CD4-positive, alpha-beta T cell (primary cell): Measurements from ENCODE around the gene ZDBF2. TPM values are rescaled to one million over a fixed set of nuclear protein-coding genes. Genes with fewer than 3 reads are reported as not detected.
"Not testable (repeated sequence)": the region's sequence is repeated elsewhere in the genome, so short reads cannot be mapped to it uniquely, and the experiment has no call there.

Experiments used
- ATAC-seq: fragments of 200-7000 bp; cut with Tn5 transposase; one replicate; pipeline ENCODE4 v1.10.0; 2022; ENCODE audit warnings: mild to moderate bottlenecking; ENCODE audit not compliant: poor library complexity
- CTCF ChIA-PET: fragments of 350-600 bp; sonication (Branson Sonifier 250); formaldehyde crosslinking; loops from one replicate; lab custom pipeline; 2021; ENCODE audit warnings: antibody characterized with exemption, inconsistent platforms; lab: Charles Lee
- POLR2A ChIA-PET: fragments of 350-600 bp; sonication (Branson Sonifier 250); formaldehyde crosslinking; loops from one replicate; lab custom pipeline; 2021; ENCODE audit warnings: antibody characterized with exemption, inconsistent platforms; lab: Charles Lee
- DNase-seq, 14 experiments: peaks; one replicate each; pipeline ENCODE4 v3.0.0-alpha.2; 2013 to 2020; ENCODE audit warnings: mixed read lengths in 2 of 14
- H3K27ac ChIP-seq, 2 donors: one replicate each; pipeline versions ENCODE4 v1.5.1 to v1.7.0; 2013; ENCODE audit warnings: low read length in 2 of 2, low read depth in 1 of 2, mild to moderate bottlenecking in 1 of 2
- H3K27me3 ChIP-seq, 2 experiments: 1 replicate in 1 of 2; 2 replicates in 1 of 2; pipeline versions ENCODE4 v1.6.1 to v1.7.0; 2013; ENCODE audit warnings: low read length in 2 of 2, control low read depth in 1 of 2, mild to moderate bottlenecking in 1 of 2, moderate library complexity in 1 of 2; ENCODE audit not compliant: insufficient read depth in 2 of 2, control insufficient read depth in 1 of 2
- H3K36me3 ChIP-seq: one replicate; pipeline ENCODE4 v1.6.1; 2013; ENCODE audit warnings: low read length, control low read depth; ENCODE audit not compliant: insufficient read depth
- H3K4me1 ChIP-seq: one replicate; pipeline ENCODE4 v1.6.1; 2013; ENCODE audit warnings: low read length, control low read depth; ENCODE audit not compliant: insufficient read depth
- H3K4me3 ChIP-seq: one replicate; pipeline ENCODE4 v1.5.1; 2013; ENCODE audit warnings: mild to moderate bottlenecking, low read length, moderate library complexity
- H3K9me3 ChIP-seq, 2 experiments: 1 replicate in 1 of 2; 2 replicates in 1 of 2; pipeline versions ENCODE4 v1.6.1 to v1.7.0; 2013; ENCODE audit warnings: low read length in 2 of 2, mild to moderate bottlenecking in 2 of 2, control low read depth in 1 of 2, moderate library complexity in 1 of 2; ENCODE audit not compliant: control insufficient read depth in 1 of 2, insufficient read depth in 1 of 2
- H3K27ac Mint-ChIP-seq: one replicate; pipeline ENCODE4 v1.8.0; 2020; ENCODE audit warnings: mixed read lengths
- H3K27me3 Mint-ChIP-seq: one replicate; pipeline ENCODE4 v1.8.0; 2021; ENCODE audit warnings: mixed read lengths
- H3K36me3 Mint-ChIP-seq: one replicate; pipeline ENCODE4 v1.8.0; 2021; ENCODE audit warnings: low read depth, mixed read lengths
- H3K4me1 Mint-ChIP-seq: one replicate; pipeline ENCODE4 v1.8.0; 2021; ENCODE audit warnings: low read depth, mixed read lengths
- H3K4me3 Mint-ChIP-seq: one replicate; pipeline ENCODE4 v1.8.0; 2020; ENCODE audit warnings: mild to moderate bottlenecking, mixed read lengths
- H3K9me3 Mint-ChIP-seq: one replicate; pipeline ENCODE4 v1.8.0; 2020; ENCODE audit warnings: mixed read lengths
- intact Hi-C, 2 experiments: fragments of 100-400 bp; cut with DNase I in 1 of 2; cut with micrococcal nuclease in 1 of 2; formaldehyde crosslinking; loops; one replicate each; pipeline versions ENCODE4 v1.15.1 to v1.9.0; 2023 to 2025; cut with DNase I, micrococcal nuclease
- polyA plus RNA-seq, 2 donors: library from polyadenylated mRNA; unstranded; fragments of 120-200 nt; gene quantifications; one replicate each; pipeline ENCODE4 v1.2.1, GENCODE V29; 2013
- total RNA-seq, 174 experiments: library from RNA in 2 of 174; stranded (reverse) in 2 of 174; gene quantifications; one replicate each; pipeline ENCODE4 v1.2.3 and lab custom pipeline; 2021 to 2026
- TF ChIP-seq, protein P1 (sequence below): fragments of 200-600 bp; IDR thresholded peaks from one replicate; pipeline ENCODE4 v1.8.0; 2022; ENCODE audit warnings: antibody characterized with exemption, mild to moderate bottlenecking

Gene ZDBF2
- total RNA-seq (10 to 100 TPM; 28.7 to 29.7 TPM), total RNA-seq (lab: John Stamatoyannopoulos, UW) (21.7 to 263 (median 65.6) reads per million in 172 experiments)
- 6.8 TPM for polyA plus RNA-seq (2013, experiment 1 of 2)
- 6.7 TPM for polyA plus RNA-seq (2013, experiment 2 of 2)

DNA sequence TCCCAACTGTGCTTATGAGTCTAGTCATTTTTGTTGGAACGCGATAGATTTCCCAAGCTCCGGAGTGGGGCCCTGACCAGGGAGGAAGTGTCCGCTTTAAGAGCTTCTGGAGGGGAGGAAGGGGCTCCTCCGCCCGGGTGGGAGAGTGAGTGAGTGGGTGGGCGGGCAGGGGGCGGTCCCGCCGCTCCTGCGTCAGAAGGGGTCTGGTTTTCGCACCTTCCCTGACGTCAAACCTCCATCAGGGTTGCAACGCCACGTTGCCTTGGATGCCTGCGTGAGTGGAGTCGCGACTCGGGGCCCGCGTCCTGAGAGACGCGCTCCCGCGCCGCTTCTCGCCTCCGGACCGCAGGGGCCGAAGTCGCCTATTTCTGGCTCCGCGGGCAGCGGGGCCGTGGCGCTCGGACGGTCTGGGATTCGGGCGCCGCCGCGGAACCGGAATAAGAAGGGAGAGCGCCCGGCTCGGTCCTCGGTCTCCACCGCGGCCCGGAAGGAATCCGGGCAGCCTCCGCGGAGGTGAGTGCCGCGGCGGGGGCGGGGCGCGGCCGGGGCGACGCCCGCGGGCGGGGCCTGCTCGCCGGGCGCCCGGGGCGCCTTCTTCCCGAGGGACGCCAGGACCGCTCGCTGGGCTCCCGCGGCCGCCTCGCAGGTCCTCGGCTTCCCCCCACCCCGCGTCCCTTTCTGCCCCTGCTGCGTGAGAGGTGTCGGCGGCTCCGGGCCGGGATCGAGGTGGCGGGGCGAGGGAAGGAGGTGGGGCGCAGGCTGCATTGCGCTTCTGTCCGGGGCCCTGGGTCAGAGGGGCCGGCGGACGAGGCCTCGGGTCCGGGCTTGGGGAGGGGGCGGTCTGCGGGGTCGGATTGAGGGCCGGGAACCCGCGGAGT lies at the start of gene ZDBF2:
Gene ZDBF2, plus strand, starts transcription at position 230 of the 878 bp plus-strand sequence. CDS start 7,187 bp downstream, outside the sequence.
- DNase-seq, result peak in 13 of 14 experiments; percentile 12 to 77 (median 47)
- peaks cover 71% of the 10 kb centered on the region for H3K27me3 Mint-ChIP-seq
- Histone ChIP-seq H3K9me3 (peaks cover 0 to 20% of the 10 kb centered on the region in 2 experiments), H3K27me3 (peaks cover 36 to 37% of the 10 kb centered on the region in 2 experiments), H3K27ac (peak within 1 kb of the TSS in 1 of 2 donors; percentile 38), H3K36me3 (no peaks in the 10 kb centered on the region), H3K4me1 (peaks cover 15% of the 10 kb centered on the region), H3K4me3 (peak within 1 kb of the TSS; percentile 65)
- ATAC-seq, result peak; percentile 67
- H3K4me3 Mint-ChIP-seq, result peak within 1 kb of the TSS; percentile 92
- peak within 1 kb of the TSS; percentile 89 for H3K27ac Mint-ChIP-seq
- peaks cover 10% of the 10 kb centered on the region for H3K36me3 Mint-ChIP-seq
- CTCF ChIA-PET, result no interaction called here
- POLR2A ChIA-PET, result interaction anchor here (0.8 to 1.3 kb wide), 5 partner anchors 10 to 891 kb away, joined by 3 to 6 read pairs (median 3); partner anchors contain the start of genes EEF1B2, KLF7 and NDUFS1
- intact Hi-C loops, result loop anchor here (5.0 to 10.0 kb wide), 4 partner anchors 112 to 1990 kb away; partner anchors contain the start of genes EEF1B2 (in 1 of the 2), FASTKD2 (in 1 of the 2), MDH1B (in 1 of the 2) and NDUFS1 (in 1 of the 2)
- no peaks in the 10 kb centered on the region for H3K9me3 Mint-ChIP-seq
- TF ChIP-seq, protein P1, sequence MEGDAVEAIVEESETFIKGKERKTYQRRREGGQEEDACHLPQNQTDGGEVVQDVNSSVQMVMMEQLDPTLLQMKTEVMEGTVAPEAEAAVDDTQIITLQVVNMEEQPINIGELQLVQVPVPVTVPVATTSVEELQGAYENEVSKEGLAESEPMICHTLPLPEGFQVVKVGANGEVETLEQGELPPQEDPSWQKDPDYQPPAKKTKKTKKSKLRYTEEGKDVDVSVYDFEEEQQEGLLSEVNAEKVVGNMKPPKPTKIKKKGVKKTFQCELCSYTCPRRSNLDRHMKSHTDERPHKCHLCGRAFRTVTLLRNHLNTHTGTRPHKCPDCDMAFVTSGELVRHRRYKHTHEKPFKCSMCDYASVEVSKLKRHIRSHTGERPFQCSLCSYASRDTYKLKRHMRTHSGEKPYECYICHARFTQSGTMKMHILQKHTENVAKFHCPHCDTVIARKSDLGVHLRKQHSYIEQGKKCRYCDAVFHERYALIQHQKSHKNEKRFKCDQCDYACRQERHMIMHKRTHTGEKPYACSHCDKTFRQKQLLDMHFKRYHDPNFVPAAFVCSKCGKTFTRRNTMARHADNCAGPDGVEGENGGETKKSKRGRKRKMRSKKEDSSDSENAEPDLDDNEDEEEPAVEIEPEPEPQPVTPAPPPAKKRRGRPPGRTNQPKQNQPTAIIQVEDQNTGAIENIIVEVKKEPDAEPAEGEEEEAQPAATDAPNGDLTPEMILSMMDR, result no peak
- peaks cover 25% of the 10 kb centered on the region for H3K4me1 Mint-ChIP-seq

DNA sequence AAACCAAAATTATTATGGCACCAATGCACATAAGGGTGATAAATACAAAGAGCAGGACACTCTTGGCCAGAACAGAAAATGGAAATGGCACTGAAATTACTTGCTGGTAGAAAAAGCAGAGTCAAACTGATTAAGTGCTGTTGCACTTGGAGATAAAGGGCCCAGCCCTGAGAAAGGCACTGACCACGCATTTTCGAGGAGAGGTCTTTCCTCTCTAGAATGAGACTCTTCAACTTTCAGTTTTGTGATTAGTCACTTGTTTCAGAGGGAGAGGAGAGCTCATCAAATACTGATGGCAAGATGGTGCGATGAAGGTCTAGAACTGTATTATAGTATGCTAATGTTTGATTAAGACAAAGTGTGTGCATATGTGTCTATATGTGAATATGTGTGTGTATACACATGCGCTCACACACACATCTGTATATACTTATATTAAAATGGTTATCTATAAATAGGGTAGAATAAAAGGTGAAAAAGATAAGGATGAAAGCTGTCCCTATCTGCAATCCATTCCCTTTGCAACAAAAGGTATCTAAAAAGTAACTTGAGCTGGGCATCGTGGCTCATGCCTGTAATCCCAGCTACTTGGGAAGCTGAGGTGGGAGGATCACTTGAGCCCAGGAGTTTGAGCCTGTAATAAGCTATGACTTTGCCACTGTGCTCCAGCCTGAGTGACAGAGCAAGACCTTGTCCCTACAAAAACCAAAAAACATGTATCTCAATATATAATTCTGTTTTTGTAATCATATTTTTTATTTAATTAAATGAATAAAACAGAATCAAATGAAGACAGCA lies 48.8 kb upstream of the ZDBF2 start:
- Mint-ChIP-seq H3K27me3 (peaks cover 16% of the 10 kb centered on the region), H3K36me3 (no peaks in the 10 kb centered on the region), H3K4me3 (no peak overlapping the region), H3K4me1 (no peaks in the 10 kb centered on the region), H3K9me3 (peaks cover 9% of the 10 kb centered on the region), H3K27ac (no peak overlapping the region)
- no peaks in the 10 kb centered on the region for H3K27me3 ChIP-seq
- H3K4me1 ChIP-seq, result no peaks in the 10 kb centered on the region
- no peak overlapping the region for H3K4me3 ChIP-seq
- intact Hi-C loops, result no loop called here
- H3K36me3 ChIP-seq, result no peaks in the 10 kb centered on the region
- no peak overlapping the region for H3K27ac ChIP-seq
- POLR2A ChIA-PET, result no interaction called here
- H3K9me3 ChIP-seq, result peaks cover 0 to 10% of the 10 kb centered on the region in 2 experiments
- ATAC-seq (no peak), DNase-seq (no peak)
- CTCF ChIA-PET, result no interaction called here
- TF ChIP-seq, protein P1, result no peak

DNA sequence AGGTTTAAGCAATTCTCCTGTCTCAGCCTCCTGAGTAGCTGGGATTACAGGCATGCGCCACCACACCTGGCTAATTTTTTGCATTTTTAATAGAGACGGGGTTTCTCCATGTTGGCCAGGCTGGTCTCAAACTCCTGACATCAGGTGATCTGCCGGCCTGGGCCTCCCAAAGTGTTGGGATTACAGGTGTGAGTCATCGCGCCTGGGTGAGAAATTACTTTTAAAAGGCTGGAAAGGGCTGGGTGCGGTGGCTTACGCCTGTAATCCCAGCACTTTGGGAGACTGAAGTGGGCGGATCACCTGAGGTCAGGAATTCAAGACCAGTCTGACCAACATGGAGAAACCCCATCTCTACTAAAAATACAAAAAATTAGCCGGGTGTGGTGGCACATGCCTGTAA lies 45.8 kb upstream of the ZDBF2 start:
- H3K9me3 ChIP-seq, H3K4me3 Mint-ChIP-seq, H3K4me1 ChIP-seq, H3K27ac ChIP-seq, H3K27me3 ChIP-seq, H3K36me3 Mint-ChIP-seq, DNase-seq, H3K9me3 Mint-ChIP-seq, H3K27ac Mint-ChIP-seq, H3K27me3 Mint-ChIP-seq, intact Hi-C loops, H3K4me1 Mint-ChIP-seq, ATAC-seq, POLR2A ChIA-PET, H3K36me3 ChIP-seq, CTCF ChIA-PET, H3K4me3 ChIP-seq: not testable (repeated sequence)
